MM.1S (cell line): ENCODE data around the gene PPP1R1C.

Source experiments
- DNase-seq: peaks from one replicate; pipeline ENCODE4 v3.0.0-alpha.2; 2015
- H2AFZ ChIP-seq: fragments of 300-600 bp; sonication (generic); 2 replicates; pipeline ENCODE4 v1.6.0; 2016; ENCODE audit warnings: antibody characterized with exemption, low read length
- H3F3A ChIP-seq: fragments of 300-600 bp; sonication (generic); 2 replicates; pipeline ENCODE4 v1.6.1; 2016; ENCODE audit warnings: mild to moderate bottlenecking, antibody characterized with exemption, low read length, moderate library complexity, mixed read lengths; ENCODE audit not compliant: insufficient read depth
- H3K27ac ChIP-seq: fragments of 300-600 bp; sonication (generic); 2 replicates; pipeline ENCODE4 v1.5.1; 2016; ENCODE audit warnings: mild to moderate bottlenecking, low read length
- H3K27me3 ChIP-seq: fragments of 300-600 bp; sonication (generic); replicated peaks from 2 replicates; pipeline ENCODE4 v1.6.0; 2016; ENCODE audit warnings: low read length; ENCODE audit not compliant: insufficient read depth
- H3K36me3 ChIP-seq: fragments of 300-600 bp; sonication (generic); replicated peaks from 2 replicates; pipeline ENCODE4 v1.6.1; 2016; ENCODE audit warnings: mild to moderate bottlenecking, low read length, mixed read lengths; ENCODE audit not compliant: insufficient read depth
- H3K4me1 ChIP-seq: fragments of 300-600 bp; sonication (generic); 2 replicates; pipeline ENCODE4 v1.6.1; 2016; ENCODE audit warnings: low read length, mixed read lengths
- H3K4me2 ChIP-seq: fragments of 300-600 bp; sonication (generic); 2 replicates; pipeline ENCODE4 v1.6.0; 2016; ENCODE audit warnings: low read depth, low read length
- H3K4me3 ChIP-seq: fragments of 300-600 bp; sonication (generic); 2 replicates; pipeline ENCODE4 v1.5.1; 2016; ENCODE audit warnings: low read length, mixed read lengths
- H3K79me2 ChIP-seq: fragments of 300-600 bp; sonication (generic); 2 replicates; pipeline ENCODE4 v1.6.1; 2016; ENCODE audit warnings: mixed run types, low read length, mixed read lengths
- H3K9ac ChIP-seq: fragments of 300-600 bp; sonication (generic); 2 replicates; pipeline ENCODE4 v1.6.1; 2016; ENCODE audit warnings: low read length, mixed read lengths
- H3K9me2 ChIP-seq: fragments of 300-600 bp; sonication (generic); replicated peaks from 2 replicates; pipeline ENCODE4 v1.6.1; 2016; ENCODE audit warnings: mild to moderate bottlenecking, low read length, mixed read lengths; ENCODE audit not compliant: insufficient read depth
- H3K9me3 ChIP-seq: fragments of 300-600 bp; sonication (generic); replicated peaks from 2 replicates; pipeline ENCODE4 v1.6.1; 2016; ENCODE audit warnings: mild to moderate bottlenecking, low read length, mixed read lengths; ENCODE audit not compliant: insufficient read depth
- H4K20me1 ChIP-seq: fragments of 300-600 bp; sonication (generic); 2 replicates; pipeline ENCODE4 v1.6.1; 2016; ENCODE audit warnings: mild to moderate bottlenecking, low read length, moderate library complexity, mixed read lengths; ENCODE audit not compliant: insufficient read depth
- CTCF ChIP-seq: fragments of 300-600 bp; sonication (generic); IDR thresholded peaks from 2 replicates; pipeline ENCODE4 v1.5.1; 2016; ENCODE audit warnings: antibody characterized with exemption, low read length, mixed read lengths
- EZH2 ChIP-seq: fragments of 300-600 bp; sonication (generic); optimal IDR thresholded peaks from 2 replicates; pipeline ENCODE3; 2017; ENCODE audit warnings: low read depth, mild to moderate bottlenecking, antibody characterized with exemption, low read length, mixed read lengths
- EZH2phosphoT487 ChIP-seq: fragments of 300-600 bp; sonication (generic); IDR thresholded peaks from 2 replicates; pipeline ENCODE4 v1.6.1; 2018; ENCODE audit warnings: antibody characterized with exemption, low read length

Gene PPP1R1C

DNA sequence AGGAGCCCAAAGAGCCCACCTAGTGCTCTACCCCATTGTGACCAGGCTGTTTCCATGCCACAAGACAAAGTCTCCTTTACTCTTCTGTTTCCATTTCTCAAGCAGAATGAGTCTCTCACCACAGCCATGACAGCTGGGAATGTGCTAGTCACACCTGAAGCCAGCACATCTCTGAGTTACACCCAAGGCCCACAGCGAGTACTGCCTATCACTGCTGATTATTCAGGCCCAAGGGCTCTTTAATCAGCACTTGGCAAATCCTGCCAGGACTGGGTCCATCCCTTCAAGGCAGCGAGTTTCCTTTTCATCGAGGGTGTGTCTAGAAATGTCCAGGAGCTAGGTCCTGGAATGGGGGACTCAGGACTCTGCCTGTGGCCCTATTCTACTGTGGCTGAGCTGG lies 14.6 kb upstream of the PPP1R1C start:
- H3K4me1 ChIP-seq = no peaks in the 10 kb centered on the region
- no peaks in the 10 kb centered on the region for H3K79me2 ChIP-seq
- H3K4me3 ChIP-seq = no peak overlapping the region
- no peaks in the 10 kb centered on the region for H3K9me3 ChIP-seq
- H3F3A ChIP-seq = no peaks in the 10 kb centered on the region
- TF ChIP-seq EZH2 (no peak), CTCF (no peak), EZH2phosphoT487 (no peak)
- DNase-seq = no peak
- no peaks in the 10 kb centered on the region for H4K20me1 ChIP-seq
- H3K9ac ChIP-seq = no peak overlapping the region
- no peaks in the 10 kb centered on the region for H3K27me3 ChIP-seq
- H3K9me2 ChIP-seq = no peaks in the 10 kb centered on the region
- H2AFZ ChIP-seq = no peak overlapping the region
- no peak overlapping the region for H3K4me2 ChIP-seq
- H3K27ac ChIP-seq = no peak overlapping the region
- no peaks in the 10 kb centered on the region for H3K36me3 ChIP-seq

DNA sequence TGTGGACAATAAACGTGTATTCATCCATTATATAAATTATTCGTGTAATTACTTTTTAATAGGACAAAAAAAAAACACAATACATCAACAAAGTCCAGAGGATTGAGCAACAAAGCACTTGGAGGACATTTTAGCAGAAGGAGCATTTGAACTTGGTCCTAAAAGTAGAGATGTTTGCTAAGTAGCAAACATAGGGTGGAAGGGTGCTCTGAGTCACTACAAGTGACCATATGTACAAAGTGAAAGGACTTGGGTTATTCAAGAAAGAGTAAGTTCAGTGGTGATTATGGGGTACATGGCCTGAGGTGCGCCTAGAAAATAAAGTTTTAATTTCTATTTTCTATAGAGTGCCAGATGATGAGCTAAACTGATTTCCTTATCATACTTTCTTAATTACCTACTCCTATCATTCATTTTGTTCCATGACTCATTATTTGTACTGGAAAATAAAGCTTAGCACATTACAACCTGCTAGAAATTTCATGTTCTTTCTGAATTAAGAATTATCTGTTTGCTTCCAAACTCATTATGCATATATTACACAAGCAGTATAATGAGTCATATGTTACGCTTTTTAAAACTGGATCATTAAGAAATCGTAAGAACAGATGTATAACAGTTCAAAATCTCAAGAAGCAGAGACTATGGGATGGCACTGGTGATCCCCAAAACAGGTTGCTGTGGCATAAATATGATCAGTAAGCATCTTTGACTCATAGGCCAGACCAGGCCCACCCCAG lies 13.1 kb upstream of the PPP1R1C start:
- H3K9me3 ChIP-seq = no peaks in the 10 kb centered on the region
- H3K9ac ChIP-seq = no peak overlapping the region
- no peaks in the 10 kb centered on the region for H3K9me2 ChIP-seq
- H3K27me3 ChIP-seq = no peaks in the 10 kb centered on the region
- no peak overlapping the region for H2AFZ ChIP-seq
- no peaks in the 10 kb centered on the region for H3K4me1 ChIP-seq
- H3K4me2 ChIP-seq = no peak overlapping the region
- H3K36me3 ChIP-seq = no peaks in the 10 kb centered on the region
- TF ChIP-seq EZH2 (no peak), EZH2phosphoT487 (no peak), CTCF (no peak)
- no peaks in the 10 kb centered on the region for H3K79me2 ChIP-seq
- no peak overlapping the region for H3K27ac ChIP-seq
- no peaks in the 10 kb centered on the region for H4K20me1 ChIP-seq
- no peaks in the 10 kb centered on the region for H3F3A ChIP-seq
- H3K4me3 ChIP-seq = no peak overlapping the region
- DNase-seq = no peak

DNA sequence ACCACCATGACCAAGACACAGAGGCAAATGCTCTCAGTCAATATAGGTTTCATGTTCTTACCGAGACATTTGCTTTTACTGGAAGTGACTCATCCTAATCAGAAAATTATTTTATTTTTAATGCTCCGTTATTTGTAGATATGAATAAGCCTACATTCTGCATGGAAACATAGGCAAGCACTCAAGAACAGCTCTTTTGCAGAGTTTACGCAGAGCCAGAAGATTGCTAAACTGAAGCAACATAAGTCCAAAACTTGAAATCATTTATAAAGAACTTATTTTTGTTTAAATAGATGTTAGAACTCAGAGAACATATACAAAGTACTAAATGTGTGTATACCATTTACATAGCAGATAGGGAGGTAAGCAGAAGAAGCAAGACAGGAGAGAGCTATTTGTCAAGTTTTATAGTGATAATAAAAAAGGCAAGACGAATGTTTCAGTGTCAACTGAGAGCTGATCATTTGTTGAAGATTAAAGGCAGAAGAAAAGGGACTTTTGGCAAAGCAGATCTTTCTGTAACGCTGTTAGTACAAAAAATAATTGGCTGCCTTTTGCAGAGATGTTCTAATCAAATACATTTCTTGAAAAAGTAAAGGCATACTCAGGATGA lies 12.4 kb upstream of the PPP1R1C start:
- no peak overlapping the region for H2AFZ ChIP-seq
- no peaks in the 10 kb centered on the region for H3K4me1 ChIP-seq
- no peaks in the 10 kb centered on the region for H3K27me3 ChIP-seq
- H3K9me3 ChIP-seq = no peaks in the 10 kb centered on the region
- H3K9me2 ChIP-seq = no peaks in the 10 kb centered on the region
- H4K20me1 ChIP-seq = no peaks in the 10 kb centered on the region
- no peak for TF ChIP-seq EZH2
- TF ChIP-seq CTCF = no peak
- no peak for TF ChIP-seq EZH2phosphoT487
- H3K9ac ChIP-seq = no peak overlapping the region
- no peaks in the 10 kb centered on the region for H3F3A ChIP-seq
- DNase-seq = no peak
- H3K27ac ChIP-seq = no peak overlapping the region
- no peaks in the 10 kb centered on the region for H3K79me2 ChIP-seq
- H3K4me2 ChIP-seq = no peak overlapping the region
- H3K36me3 ChIP-seq = no peaks in the 10 kb centered on the region
- H3K4me3 ChIP-seq = no peak overlapping the region
